Vagina (tissue), 2 donors: Measurements from ENCODE around the gene CBX2. TPM values are rescaled to one million over a fixed set of nuclear protein-coding genes. Genes with fewer than 3 reads are reported as not detected.

ENCODE experiments used
- DNase-seq, 2 donors: peaks; one replicate each; pipeline ENCODE4 v3.0.0-alpha.2; 2017; ENCODE audit errors: extremely low spot score in 2 of 2
- H3K27ac ChIP-seq: fragments of 200-600 bp; sonication (generic); one replicate; pipeline ENCODE4 v1.5.1; 2019
- H3K27me3 ChIP-seq: fragments of 200-600 bp; sonication (generic); one replicate; pipeline ENCODE4 v1.5.1; 2019
- H3K36me3 ChIP-seq, 2 donors: fragments of 200-600 bp; sonication (generic); one replicate each; pipeline ENCODE4 v1.5.1; 2017 to 2019
- H3K4me1 ChIP-seq: fragments of 200-600 bp; sonication (generic); one replicate; pipeline ENCODE4 v1.5.1; 2019
- H3K4me3 ChIP-seq, 2 donors: fragments of 200-600 bp; sonication (generic); 1 replicate in 1 of 2; 2 replicates in 1 of 2; pipeline ENCODE4 v1.5.1; 2016 to 2019
- H3K9me3 ChIP-seq: fragments of 200-600 bp; sonication (generic); one replicate; pipeline ENCODE4 v1.5.1; 2019
- POLR2A ChIP-seq, 2 donors: fragments of 450-650 bp; IDR thresholded peaks; one replicate each; pipeline ENCODE4 v1.6.1; 2017; ENCODE audit warnings: antibody characterized with exemption in 2 of 2, mild to moderate bottlenecking in 2 of 2, moderate library complexity in 2 of 2
- POLR2AphosphoS5 ChIP-seq, 2 donors: sonication (generic); formaldehyde crosslinking; IDR thresholded peaks; one replicate each; pipeline ENCODE4 v1.9.0; 2017; ENCODE audit warnings: antibody characterized with exemption in 2 of 2, mild to moderate bottlenecking in 2 of 2, low read depth in 1 of 2; ENCODE audit not compliant: insufficient read depth in 1 of 2
- intact Hi-C: fragments of 100-400 bp; cut with DNase I; formaldehyde crosslinking; loops from one replicate; pipeline ENCODE4 v1.15.1; 2023
- total RNA-seq: library from RNA; depleted of rRNA; stranded (reverse); fragments of >200 nt; gene quantifications from one replicate; pipeline ENCODE4 v1.2.3, GENCODE V29; 2016
- TF ChIP-seq, protein P1 (sequence below), 3 experiments: fragments of 450-650 bp in 2 of 3; fragments of 200-600 bp in 1 of 3; sonication (generic) in 1 of 3; IDR thresholded peaks; one replicate each; pipeline ENCODE4 v1.5.1; 2017 to 2019; ENCODE audit warnings: antibody characterized with exemption in 3 of 3, mild to moderate bottlenecking in 2 of 3, moderate library complexity in 2 of 3

Gene CBX2
- total RNA-seq, 1 donor from 2014 or later, result 5.6 TPM

DNA sequence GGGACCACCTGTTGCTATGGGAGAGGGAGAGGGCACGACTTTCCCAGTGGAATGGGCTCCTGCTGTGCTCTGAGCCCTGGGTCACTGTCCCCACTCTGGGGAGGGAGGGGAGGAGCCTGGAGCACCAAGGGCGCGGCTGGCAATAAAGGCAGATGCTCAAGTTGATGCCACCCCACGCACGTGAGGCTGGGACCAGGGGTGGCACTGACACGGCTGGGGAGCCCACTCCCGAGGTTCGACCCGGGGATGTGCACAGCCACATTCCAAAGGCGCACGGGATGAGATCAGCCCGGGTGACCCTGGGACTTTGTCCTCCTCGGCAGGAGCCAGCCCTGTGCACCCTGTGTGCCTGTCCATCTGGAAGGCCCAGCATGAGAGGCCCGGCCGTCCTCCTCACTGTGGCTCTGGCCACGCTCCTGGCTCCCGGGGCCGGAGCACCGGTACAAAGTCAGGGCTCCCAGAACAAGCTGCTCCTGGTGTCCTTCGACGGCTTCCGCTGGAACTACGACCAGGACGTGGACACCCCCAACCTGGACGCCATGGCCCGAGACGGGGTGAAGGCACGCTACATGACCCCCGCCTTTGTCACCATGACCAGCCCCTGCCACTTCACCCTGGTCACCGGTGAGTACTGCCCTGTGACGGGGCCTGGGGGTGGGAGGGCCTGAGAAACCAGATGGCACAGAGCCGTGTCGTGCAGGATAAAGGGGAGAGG is 47.0 kb upstream of the CBX2 start, which contains the start of gene ENPP7:
Gene ENPP7, plus strand, starts transcription at position 175 of the 715 bp plus-strand sequence. Its CDS starts 197 bp downstream, at position 372.
- Histone ChIP-seq H3K9me3 (no peaks in the 10 kb centered on the region), H3K27me3 (no peaks in the 10 kb centered on the region), H3K4me1 (peaks cover 5% of the 10 kb centered on the region), H3K4me3 (no peak within 1 kb of the TSS), H3K36me3 (no peaks in the 10 kb centered on the region), H3K27ac (no peak within 1 kb of the TSS)
- no peak for DNase-seq
- TF ChIP-seq POLR2A (IDR thresholded peaks at IDR 0.05) (no peak), POLR2AphosphoS5 (IDR thresholded peaks at IDR 0.05; ENCODE audit: insufficient read depth in 1 of 2, low read depth in 1 of 2) (no peak)
- TF ChIP-seq, protein P1, sequence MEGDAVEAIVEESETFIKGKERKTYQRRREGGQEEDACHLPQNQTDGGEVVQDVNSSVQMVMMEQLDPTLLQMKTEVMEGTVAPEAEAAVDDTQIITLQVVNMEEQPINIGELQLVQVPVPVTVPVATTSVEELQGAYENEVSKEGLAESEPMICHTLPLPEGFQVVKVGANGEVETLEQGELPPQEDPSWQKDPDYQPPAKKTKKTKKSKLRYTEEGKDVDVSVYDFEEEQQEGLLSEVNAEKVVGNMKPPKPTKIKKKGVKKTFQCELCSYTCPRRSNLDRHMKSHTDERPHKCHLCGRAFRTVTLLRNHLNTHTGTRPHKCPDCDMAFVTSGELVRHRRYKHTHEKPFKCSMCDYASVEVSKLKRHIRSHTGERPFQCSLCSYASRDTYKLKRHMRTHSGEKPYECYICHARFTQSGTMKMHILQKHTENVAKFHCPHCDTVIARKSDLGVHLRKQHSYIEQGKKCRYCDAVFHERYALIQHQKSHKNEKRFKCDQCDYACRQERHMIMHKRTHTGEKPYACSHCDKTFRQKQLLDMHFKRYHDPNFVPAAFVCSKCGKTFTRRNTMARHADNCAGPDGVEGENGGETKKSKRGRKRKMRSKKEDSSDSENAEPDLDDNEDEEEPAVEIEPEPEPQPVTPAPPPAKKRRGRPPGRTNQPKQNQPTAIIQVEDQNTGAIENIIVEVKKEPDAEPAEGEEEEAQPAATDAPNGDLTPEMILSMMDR (IDR thresholded peaks at IDR 0.05), result no peak
- intact Hi-C loops, result no loop called here

DNA sequence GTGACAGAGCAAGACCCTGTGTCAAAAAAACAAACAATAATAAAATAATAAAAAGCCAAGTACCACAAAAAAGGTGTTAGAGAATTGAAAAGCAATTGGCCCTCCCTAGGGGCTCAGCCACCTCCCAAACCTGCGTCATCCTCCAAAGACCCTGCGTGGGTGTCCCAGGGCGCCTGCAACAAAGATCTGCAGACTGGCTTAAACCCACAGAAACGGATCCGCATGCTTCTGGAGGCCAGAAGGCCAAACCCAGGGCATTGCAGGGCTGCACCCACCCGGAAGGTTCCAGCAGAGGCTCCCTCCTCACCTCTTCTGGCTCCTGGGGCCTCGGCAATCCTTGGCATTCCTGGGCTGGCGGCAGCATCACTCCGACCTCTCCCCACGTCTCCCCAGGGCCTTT is 45.7 kb upstream of the CBX2 start:
- H3K36me3 ChIP-seq, result no peaks in the 10 kb centered on the region
- H3K27me3 ChIP-seq, result no peaks in the 10 kb centered on the region
- intact Hi-C loops, result no loop called here
- H3K9me3 ChIP-seq, result no peaks in the 10 kb centered on the region
- no peak for DNase-seq
- peaks cover 5% of the 10 kb centered on the region for H3K4me1 ChIP-seq
- H3K27ac ChIP-seq, result no peak overlapping the region
- TF ChIP-seq POLR2AphosphoS5 (IDR thresholded peaks at IDR 0.05; ENCODE audit: insufficient read depth in 1 of 2, low read depth in 1 of 2) (no peak), POLR2A (IDR thresholded peaks at IDR 0.05) (no peak)
- TF ChIP-seq, protein P1 (IDR thresholded peaks at IDR 0.05), result no peak
- H3K4me3 ChIP-seq, result no peak overlapping the region

DNA sequence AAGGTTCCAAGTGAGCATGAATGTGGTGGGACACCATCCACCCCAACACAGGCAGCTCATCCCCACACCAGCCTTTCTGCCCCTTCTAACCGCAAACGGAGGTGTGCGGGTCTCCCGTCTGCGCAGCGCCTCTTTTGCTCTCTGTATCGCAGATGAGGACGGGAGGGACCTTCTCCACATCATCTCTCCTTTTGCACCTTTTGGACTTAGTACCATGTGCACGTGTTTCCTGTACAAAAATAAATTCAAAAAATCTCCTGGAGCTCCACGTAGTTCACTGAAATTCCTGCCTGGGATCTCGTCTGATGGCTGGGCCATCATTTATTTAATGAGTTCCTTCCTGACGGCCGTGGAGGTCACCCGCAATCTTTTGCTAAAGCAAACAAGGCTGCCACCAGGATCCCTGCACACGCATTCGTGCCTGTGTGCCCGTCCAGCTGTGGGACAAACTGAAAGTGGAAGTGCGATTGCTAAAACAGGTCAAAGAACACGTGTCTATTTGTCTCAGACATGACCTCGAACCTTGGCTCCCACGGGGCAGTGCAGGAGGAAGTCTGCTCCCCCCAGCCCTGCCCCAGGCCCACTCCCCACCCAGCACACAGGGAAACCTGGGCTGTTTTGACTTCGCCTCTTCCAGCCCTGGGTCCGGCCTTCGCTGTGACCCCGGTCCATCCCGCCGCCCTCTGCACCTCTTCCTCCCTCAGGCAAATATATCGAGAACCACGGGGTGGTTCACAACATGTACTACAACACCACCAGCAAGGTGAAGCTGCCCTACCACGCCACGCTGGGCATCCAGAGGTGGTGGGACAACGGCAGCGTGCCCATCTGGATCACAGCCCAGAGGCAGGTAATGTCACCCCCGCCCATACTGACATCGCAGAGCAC is 44.9 kb upstream of the CBX2 start:
- Histone ChIP-seq H3K4me3 (no peak overlapping the region), H3K27me3 (no peaks in the 10 kb centered on the region), H3K9me3 (no peaks in the 10 kb centered on the region), H3K4me1 (peaks cover 5% of the 10 kb centered on the region), H3K27ac (no peak overlapping the region), H3K36me3 (no peaks in the 10 kb centered on the region)
- TF ChIP-seq POLR2AphosphoS5 (IDR thresholded peaks at IDR 0.05; ENCODE audit: insufficient read depth in 1 of 2, low read depth in 1 of 2) (no peak), POLR2A (IDR thresholded peaks at IDR 0.05) (no peak)
- TF ChIP-seq, protein P1 (IDR thresholded peaks at IDR 0.05), result no peak
- no peak for DNase-seq
- intact Hi-C loops, result no loop called here

DNA sequence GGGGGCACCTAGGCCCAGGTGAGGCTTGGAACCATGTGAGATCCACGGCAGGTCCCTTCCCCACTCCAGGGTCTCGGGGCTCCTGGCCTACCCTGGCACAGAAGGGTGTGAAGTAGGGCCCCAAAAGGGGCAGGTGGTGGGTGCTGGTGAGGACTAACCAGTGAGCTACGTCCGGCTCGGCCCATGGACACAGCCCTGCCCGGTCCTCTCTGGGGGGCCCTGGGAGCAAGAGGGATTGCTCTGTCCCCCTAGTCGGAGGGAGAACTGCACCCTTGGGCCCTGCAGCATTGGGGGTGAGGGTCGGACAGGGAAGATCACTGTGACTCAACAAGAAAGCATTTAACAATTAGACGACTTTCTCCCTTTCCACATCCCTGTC is 44.3 kb upstream of the CBX2 start:
- TF ChIP-seq, protein P1 (IDR thresholded peaks at IDR 0.05), result no peak
- TF ChIP-seq POLR2AphosphoS5 (IDR thresholded peaks at IDR 0.05; ENCODE audit: insufficient read depth in 1 of 2, low read depth in 1 of 2), result no peak
- no peak for TF ChIP-seq POLR2A (IDR thresholded peaks at IDR 0.05)
- Histone ChIP-seq H3K36me3 (no peaks in the 10 kb centered on the region), H3K27me3 (no peaks in the 10 kb centered on the region), H3K27ac (no peak overlapping the region), H3K4me1 (no peaks in the 10 kb centered on the region), H3K9me3 (no peaks in the 10 kb centered on the region), H3K4me3 (no peak overlapping the region)
- intact Hi-C loops, result no loop called here
- DNase-seq, result no peak
